Smooth muscle cell (in vitro differentiated cells): ENCODE results near the gene EPS15. TPM values are rescaled to one million over a fixed set of nuclear protein-coding genes. Genes with fewer than 3 reads are reported as not detected.

Experiments used
- DNase-seq: peaks from one replicate; lab custom pipeline; 2025; ENCODE audit not compliant: unreplicated experiment; lab: John Stamatoyannopoulos, UW
- H2AFZ ChIP-seq: fragments of 200-600 bp; sonication (generic); 2 replicates; pipeline ENCODE4 v1.6.0; 2016; ENCODE audit warnings: antibody characterized with exemption, low read depth, mild to moderate bottlenecking
- H3F3A ChIP-seq: fragments of 200-600 bp; sonication (generic); 2 replicates; pipeline ENCODE4 v1.6.0; 2017; ENCODE audit warnings: antibody characterized with exemption, low read depth
- H3K27ac ChIP-seq: fragments of 200-600 bp; sonication (generic); 2 replicates; pipeline ENCODE4 v1.5.1; 2016; ENCODE audit warnings: low read depth, mild to moderate bottlenecking
- H3K27me3 ChIP-seq: fragments of 200-600 bp; sonication (generic); 2 replicates; pipeline ENCODE4 v1.6.1; 2016; ENCODE audit warnings: low read depth, mild to moderate bottlenecking
- H3K36me3 ChIP-seq: fragments of 200-600 bp; sonication (generic); 2 replicates; pipeline ENCODE4 v1.5.1; 2016; ENCODE audit warnings: low read depth
- H3K4me1 ChIP-seq: fragments of 200-600 bp; sonication (generic); 2 replicates; pipeline ENCODE4 v1.5.1; 2016; ENCODE audit warnings: low read depth
- H3K4me2 ChIP-seq: fragments of 200-600 bp; sonication (generic); 2 replicates; pipeline ENCODE4 v1.6.0; 2016; ENCODE audit warnings: mild to moderate bottlenecking
- H3K4me3 ChIP-seq: fragments of 200-600 bp; sonication (generic); 2 replicates; pipeline ENCODE4 v1.5.1; 2016; ENCODE audit warnings: mild to moderate bottlenecking
- H3K79me2 ChIP-seq: fragments of 200-600 bp; sonication (generic); 2 replicates; pipeline ENCODE4 v1.6.0; 2016; ENCODE audit warnings: low read depth, mild to moderate bottlenecking
- H3K9ac ChIP-seq: fragments of 200-600 bp; sonication (generic); 2 replicates; pipeline ENCODE4 v1.6.0; 2016; ENCODE audit warnings: low read depth
- H3K9me3 ChIP-seq: fragments of 200-600 bp; sonication (generic); replicated peaks from 2 replicates; pipeline ENCODE4 v1.5.1; 2016; ENCODE audit warnings: low read depth
- H4K20me1 ChIP-seq: fragments of 200-600 bp; sonication (generic); 2 replicates; pipeline ENCODE4 v1.6.0; 2016; ENCODE audit warnings: low read depth
- CTCF ChIP-seq: fragments of 200-600 bp; sonication (generic); IDR thresholded peaks from 2 replicates; pipeline ENCODE4 v1.5.1; 2017; ENCODE audit warnings: borderline replicate concordance, mild to moderate bottlenecking, antibody characterized with exemption; ENCODE audit not compliant: insufficient read depth, poor library complexity, severe bottlenecking
- WGBS: methylation state at CpG from one replicate; pipeline ENCODE4 v1.1.7; 2016; ENCODE audit warnings: low lambda C conversion rate; 5-methylcytosine and 5-hydroxymethylcytosine counted together
- polyA plus RNA-seq: library from polyadenylated mRNA; unstranded; fragments of >200 nt; fragmentation: Nextera tagmentation; extraction: Ambion mirVana; gene quantifications from 2 replicates; pipeline ENCODE4 v1.2.1, GENCODE V29; 2016
- total RNA-seq: library from RNA; depleted of rRNA; stranded (reverse); fragments of >200 nt; gene quantifications from 2 replicates; pipeline ENCODE4 v1.2.3, GENCODE V29; 2014

Gene EPS15
- total and polyA plus RNA-seq, 2 experiments from 2014 or later, result 9.0 to 54.3 TPM

- Histone ChIP-seq H3K4me1 (no peaks in the 10 kb centered on the region), H3K79me2 (no peaks in the 10 kb centered on the region), H4K20me1 (no peaks in the 10 kb centered on the region), H2AFZ (no peak overlapping the region), H3K36me3 (no peaks in the 10 kb centered on the region), H3K4me3 (no peak overlapping the region), H3F3A (no peaks in the 10 kb centered on the region), H3K4me2 (no peak overlapping the region), H3K9ac (no peak overlapping the region), H3K27me3 (peaks cover 26% of the 10 kb centered on the region), H3K9me3 (no peaks in the 10 kb centered on the region), H3K27ac (no peak overlapping the region)
- DNase-seq, result no peak
- no peak for TF ChIP-seq CTCF
- 96% methylated on average over 6 of the region's 6 CpGs for WGBS
These were observed 178.7 kb downstream of the EPS15 start for GRCh38 chr1:51340380-51340779.

GRCh38 chr1:51336711-51337110, 182.4 kb downstream of the EPS15 start:
- DNase-seq, result no peak
- Histone ChIP-seq H4K20me1 (no peaks in the 10 kb centered on the region), H3K9me3 (no peaks in the 10 kb centered on the region), H3K36me3 (no peaks in the 10 kb centered on the region), H3K9ac (no peak overlapping the region), H3F3A (peaks cover 4% of the 10 kb centered on the region), H3K4me1 (no peaks in the 10 kb centered on the region), H3K4me3 (no peak overlapping the region), H3K27ac (no peak overlapping the region), H3K79me2 (no peaks in the 10 kb centered on the region), H3K4me2 (no peak overlapping the region), H3K27me3 (no peaks in the 10 kb centered on the region), H2AFZ (no peak overlapping the region)
- no peak for TF ChIP-seq CTCF
- WGBS, result 85% methylated on average over 4 of the region's 4 CpGs

GRCh38 chr1:51336004-51336403, 183.1 kb downstream of the EPS15 start:
- no peaks in the 10 kb centered on the region for H3K27me3 ChIP-seq
- H3K9ac ChIP-seq, result no peak overlapping the region
- H2AFZ ChIP-seq, result no peak overlapping the region
- H3F3A ChIP-seq, result peaks cover 4% of the 10 kb centered on the region
- no peaks in the 10 kb centered on the region for H4K20me1 ChIP-seq
- peaks cover 5% of the 10 kb centered on the region for H3K4me1 ChIP-seq
- H3K79me2 ChIP-seq, result no peaks in the 10 kb centered on the region
- DNase-seq, result no peak
- H3K4me3 ChIP-seq, result no peak overlapping the region
- no peak overlapping the region for H3K27ac ChIP-seq
- H3K36me3 ChIP-seq, result no peaks in the 10 kb centered on the region
- no peaks in the 10 kb centered on the region for H3K9me3 ChIP-seq
- no peak for TF ChIP-seq CTCF
- no peak overlapping the region for H3K4me2 ChIP-seq
- WGBS, result 78% methylated on average over 3 of the region's 3 CpGs

- Histone ChIP-seq H4K20me1 (no peaks in the 10 kb centered on the region), H3K27ac (peak overlapping the region; percentile 39), H2AFZ (peak overlapping the region; percentile 50), H3K9ac (no peak overlapping the region), H3K79me2 (no peaks in the 10 kb centered on the region), H3K4me2 (peak overlapping the region; percentile 95), H3K27me3 (no peaks in the 10 kb centered on the region), H3K36me3 (no peaks in the 10 kb centered on the region), H3K4me1 (peaks cover 8% of the 10 kb centered on the region), H3F3A (peaks cover 14% of the 10 kb centered on the region), H3K9me3 (no peaks in the 10 kb centered on the region), H3K4me3 (peak overlapping the region; percentile 58)
- no peak for DNase-seq
- 23% methylated on average over 7 of the region's 7 CpGs for WGBS
- no peak for TF ChIP-seq CTCF
These were observed 187.6 kb downstream of the EPS15 start for GRCh38 chr1:51331206-51332100.
